KMS-11 (cell line): ENCODE data around the gene RAB13.
A peak's percentile ranks its signal among the peaks of the same experiment; 100 is the strongest.

Experiments used
- H2AFZ ChIP-seq: fragments of 200-600 bp; sonication (generic); 2 replicates; pipeline ENCODE4 v1.6.1; 2016; ENCODE audit warnings: antibody characterized with exemption, mixed run types, low read depth
- H3K27ac ChIP-seq: fragments of 200-600 bp; sonication (generic); 2 replicates; pipeline ENCODE4 v1.6.1; 2016; ENCODE audit warnings: mild to moderate bottlenecking, mixed run types
- H3K27me3 ChIP-seq: fragments of 200-600 bp; sonication (generic); 2 replicates; pipeline ENCODE4 v1.6.1; 2017; ENCODE audit warnings: mild to moderate bottlenecking, low read depth, mixed run types, moderate library complexity; ENCODE audit not compliant: insufficient read depth
- H3K36me3 ChIP-seq: fragments of 200-600 bp; sonication (generic); 2 replicates; pipeline ENCODE4 v1.6.1; 2017; ENCODE audit warnings: mild to moderate bottlenecking, mixed run types; ENCODE audit not compliant: insufficient read depth
- H3K4me1 ChIP-seq: fragments of 200-600 bp; sonication (generic); 2 replicates; pipeline ENCODE4 v1.6.1; 2016; ENCODE audit warnings: mild to moderate bottlenecking, low read depth, mixed run types; ENCODE audit not compliant: poor library complexity, severe bottlenecking
- H3K4me2 ChIP-seq: fragments of 200-600 bp; sonication (generic); 2 replicates; pipeline ENCODE4 v1.7.0; 2016; ENCODE audit warnings: mild to moderate bottlenecking, mixed run types
- H3K4me3 ChIP-seq: fragments of 200-600 bp; sonication (generic); IDR thresholded peaks from 2 replicates; pipeline ENCODE4 v1.6.1; 2017; ENCODE audit warnings: low read depth, low read length, mixed read lengths; ENCODE audit not compliant: insufficient read depth
- H3K79me2 ChIP-seq: fragments of 200-600 bp; sonication (generic); 2 replicates; pipeline ENCODE4 v1.6.1; 2016; ENCODE audit warnings: low read depth, mixed run types; ENCODE audit not compliant: insufficient read depth
- H3K9ac ChIP-seq: fragments of 200-600 bp; sonication (generic); 2 replicates; pipeline ENCODE4 v1.6.1; 2016; ENCODE audit warnings: mild to moderate bottlenecking, mixed run types
- H4K20me1 ChIP-seq: fragments of 200-600 bp; sonication (generic); 2 replicates; pipeline ENCODE4 v1.6.1; 2016; ENCODE audit warnings: mild to moderate bottlenecking, mixed run types; ENCODE audit not compliant: insufficient read depth
- CTCF ChIP-seq: fragments of 200-600 bp; sonication (generic); conservative IDR thresholded peaks from 2 replicates; pipeline ENCODE4 v1.6.1; 2017; ENCODE audit warnings: low read depth, mild to moderate bottlenecking, antibody characterized with exemption, low read length, moderate library complexity, mixed read lengths

RAB13 gene

GRCh38 chr1:153973071-153973470 is 13.1 kb downstream of the RAB13 start:
- Histone ChIP-seq H4K20me1 (no peaks in the 10 kb centered on the region), H3K4me1 (peaks cover 30% of the 10 kb centered on the region), H3K36me3 (peaks cover 12% of the 10 kb centered on the region; the same call in 1 of the 2 replicates), H3K27ac (no peak overlapping the region), H3K4me2 (no peak overlapping the region), H3K9ac (no peak overlapping the region), H3K4me3 (no peak overlapping the region), H3K79me2 (peaks cover 21% of the 10 kb centered on the region), H2AFZ (no peak overlapping the region), H3K27me3 (no peaks in the 10 kb centered on the region)
- TF ChIP-seq CTCF, result no peak

- Histone ChIP-seq H3K36me3 (peaks cover 12% of the 10 kb centered on the region; the same call in 1 of the 2 replicates), H3K4me2 (no peak overlapping the region), H4K20me1 (no peaks in the 10 kb centered on the region), H3K4me3 (no peak overlapping the region), H3K27ac (no peak overlapping the region), H2AFZ (no peak overlapping the region), H3K4me1 (peaks cover 34% of the 10 kb centered on the region), H3K27me3 (no peaks in the 10 kb centered on the region), H3K9ac (no peak overlapping the region), H3K79me2 (peaks cover 17% of the 10 kb centered on the region)
- no peak for TF ChIP-seq CTCF
These were observed 15.8 kb downstream of the RAB13 start for GRCh38 chr1:153970346-153970745.

- no peak overlapping the region for H3K4me2 ChIP-seq
- no peak for TF ChIP-seq CTCF
- H3K9ac ChIP-seq, result no peak overlapping the region
- H3K27me3 ChIP-seq, result no peaks in the 10 kb centered on the region
- peaks cover 3% of the 10 kb centered on the region; the same call in 1 of the 2 replicates for H3K36me3 ChIP-seq
- no peaks in the 10 kb centered on the region for H4K20me1 ChIP-seq
- H3K27ac ChIP-seq, result no peak overlapping the region
- H3K4me1 ChIP-seq, result peaks cover 47% of the 10 kb centered on the region
- H2AFZ ChIP-seq, result no peak overlapping the region
- no peak overlapping the region for H3K4me3 ChIP-seq
- H3K79me2 ChIP-seq, result peaks cover 20% of the 10 kb centered on the region
These were observed 17.2 kb downstream of the RAB13 start for GRCh38 chr1:153968972-153969371.

GRCh38 chr1:153968408-153968807 is 17.7 kb downstream of the RAB13 start:
- H3K27me3 ChIP-seq, result no peaks in the 10 kb centered on the region
- H3K27ac ChIP-seq, result no peak overlapping the region
- no peak overlapping the region for H3K9ac ChIP-seq
- H3K4me1 ChIP-seq, result peaks cover 49% of the 10 kb centered on the region
- H2AFZ ChIP-seq, result no peak overlapping the region; the same call in 1 of the 2 replicates
- H3K4me2 ChIP-seq, result peak overlapping the region; percentile 77; the same call in 1 of the 2 replicates
- TF ChIP-seq CTCF, result no peak
- H3K4me3 ChIP-seq, result no peak overlapping the region
- no peaks in the 10 kb centered on the region for H3K36me3 ChIP-seq
- H4K20me1 ChIP-seq, result no peaks in the 10 kb centered on the region
- peaks cover 20% of the 10 kb centered on the region for H3K79me2 ChIP-seq
